SIG-M5 treated with dmso at 0.1 percent for 504 hours (cell line): Measurements from ENCODE around the gene GDNF.
"Not testable (repeated sequence)": the region's sequence is repeated elsewhere in the genome, so short reads cannot be mapped to it uniquely, and the experiment has no call there.

Source experiments
- DNase-seq: peaks from one replicate; lab custom pipeline; 2025; ENCODE audit not compliant: unreplicated experiment; lab: John Stamatoyannopoulos, UW

GDNF gene

DNA sequence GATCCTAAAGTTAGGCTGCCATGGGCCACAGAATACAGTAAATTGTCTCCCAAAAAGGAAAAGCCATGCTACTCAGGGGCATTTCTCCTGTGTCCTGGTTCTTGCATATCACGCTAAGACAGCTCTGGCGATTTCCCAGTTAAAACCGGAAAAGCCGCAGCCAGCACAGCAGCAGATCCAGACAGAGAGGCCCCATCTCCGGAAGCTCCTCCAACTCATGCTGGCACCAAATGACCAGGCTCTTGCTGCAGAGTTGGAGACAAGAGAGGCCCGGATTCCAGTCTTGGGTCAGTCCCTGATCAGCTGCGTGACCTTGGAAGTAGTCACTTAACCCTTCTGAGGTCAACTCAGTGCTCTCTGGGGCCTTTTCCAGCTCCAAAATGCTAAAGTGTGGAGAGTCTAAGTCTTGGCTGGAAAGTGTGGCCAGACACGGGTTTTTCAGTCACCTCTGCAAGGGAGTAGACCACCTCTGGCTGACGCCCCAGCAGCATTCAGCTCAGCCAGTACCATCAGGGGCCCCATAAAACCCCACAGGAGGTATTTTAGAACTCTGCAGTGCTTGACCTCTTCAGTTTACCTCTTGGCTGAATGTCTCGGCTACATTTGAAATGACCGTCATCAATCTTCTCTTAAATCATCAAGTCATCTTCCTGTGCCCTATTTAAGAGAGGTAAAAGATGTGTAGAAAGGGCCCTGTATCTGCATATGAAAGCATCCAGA is 16.2 kb downstream of the GDNF start:
- DNase-seq = no peak

GRCh38 chr5:37816883-37817282 is 23.0 kb downstream of the GDNF start:
- no peak for DNase-seq

GRCh38 chr5:37816331-37816730 is 23.5 kb downstream of the GDNF start:
- DNase-seq = no peak

DNA sequence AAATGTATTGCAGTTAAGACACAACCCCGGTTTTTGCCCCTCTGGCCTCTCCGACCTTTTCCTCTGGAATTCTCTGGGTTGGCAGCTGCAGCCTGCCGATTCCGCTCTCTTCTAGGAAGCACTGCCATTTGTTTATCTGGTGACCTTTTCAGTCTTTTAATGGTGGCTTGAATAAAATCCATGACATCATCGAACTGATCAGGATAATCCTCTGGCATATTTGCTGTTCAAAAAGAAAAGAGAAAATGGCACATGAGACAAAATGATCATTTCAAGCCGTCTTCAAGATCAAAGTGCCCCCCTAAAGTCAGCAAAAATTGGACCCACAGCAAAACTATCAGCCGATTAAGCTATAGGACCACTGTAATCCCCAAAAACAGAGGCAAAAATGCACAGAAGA is 23.9 kb downstream of the GDNF start:
- DNase-seq = no peak

- DNase-seq = no peak
These were observed 25.1 kb downstream of the GDNF start for GRCh38 chr5:37814699-37815098.

GRCh38 chr5:37812365-37812764 is 27.5 kb downstream of the GDNF start:
- no peak for DNase-seq

- no peak for DNase-seq
These were observed 28.0 kb downstream of the GDNF start for GRCh38 chr5:37811866-37812265.

GRCh38 chr5:37810311-37810710 is 29.5 kb downstream of the GDNF start:
- DNase-seq = no peak

DNA sequence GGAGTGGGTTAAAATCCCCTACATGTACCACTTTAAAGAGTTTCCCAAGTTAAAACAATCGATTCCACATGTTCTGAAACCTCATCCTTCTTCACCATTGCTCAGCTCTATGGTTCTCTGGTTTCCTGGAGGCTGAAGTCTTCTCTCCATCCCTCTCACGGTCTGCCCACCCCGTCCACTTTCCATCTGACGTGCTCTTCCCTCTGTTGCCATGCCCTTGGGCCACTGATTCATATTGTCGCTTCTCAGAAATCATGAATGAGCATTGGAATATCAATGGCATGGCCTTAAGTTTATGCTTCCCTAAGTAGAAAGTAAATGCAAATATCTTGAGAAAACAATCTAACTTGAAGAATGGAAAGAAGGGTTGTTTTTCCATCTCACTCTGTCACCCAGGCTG is 30.9 kb downstream of the GDNF start:
- DNase-seq = no peak

DNA sequence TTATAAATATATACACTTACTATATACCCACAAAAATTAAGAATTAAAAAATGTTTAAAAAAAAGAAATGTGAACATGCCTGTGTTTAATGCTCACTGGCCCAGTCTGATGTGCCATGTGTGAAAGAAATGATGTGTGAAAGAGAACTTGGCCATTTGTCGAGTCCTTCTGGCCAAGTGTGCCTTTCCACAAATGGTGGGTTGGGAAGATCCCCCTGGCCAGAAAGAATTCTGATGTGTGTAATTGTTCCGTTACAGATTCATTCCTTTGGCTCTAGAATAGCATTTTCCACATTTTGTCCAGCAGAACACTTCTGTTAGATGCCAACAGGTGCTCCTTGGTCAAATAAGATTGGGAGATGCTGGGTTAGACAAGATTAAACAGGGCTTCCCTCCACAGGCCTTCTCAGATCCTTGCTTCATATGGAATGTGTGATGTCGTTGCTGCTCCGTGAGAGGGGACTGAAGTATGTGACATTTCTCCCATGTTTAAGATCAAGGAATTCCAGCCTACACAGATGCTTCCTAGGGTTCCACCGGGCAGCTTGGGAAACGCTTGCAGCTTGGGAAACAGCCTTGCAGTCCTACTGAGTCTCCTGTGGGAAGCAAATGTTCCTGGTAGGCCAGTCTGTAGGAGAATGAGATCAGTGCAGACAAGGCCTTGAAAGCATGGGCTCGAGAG is 32.1 kb downstream of the GDNF start:
- DNase-seq = no peak

GRCh38 chr5:37807015-37807414 is 32.8 kb downstream of the GDNF start:
- no peak for DNase-seq

GRCh38 chr5:37806476-37806875 is 33.4 kb downstream of the GDNF start:
- DNase-seq = no peak

DNA sequence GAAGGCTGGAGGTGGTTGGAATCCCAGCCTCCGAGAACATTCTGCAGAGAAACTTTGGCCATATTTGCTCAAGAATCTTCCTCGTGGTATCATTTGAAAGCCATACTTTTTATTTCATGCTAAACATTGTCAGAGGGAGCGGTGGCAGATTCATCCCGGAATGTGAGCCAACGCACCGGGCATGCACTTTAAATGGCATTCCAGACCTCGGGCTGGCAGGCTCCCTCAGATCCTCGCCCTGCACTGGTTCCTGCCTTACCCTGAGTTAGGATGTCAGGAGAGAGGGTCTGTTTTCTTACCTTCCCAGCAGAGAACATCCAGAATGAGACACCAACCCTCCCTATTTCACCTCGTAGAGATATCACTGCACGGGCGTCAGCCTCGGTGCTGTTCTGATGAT is 33.8 kb downstream of the GDNF start:
- DNase-seq = no peak

- no peak for DNase-seq
These were observed 35.4 kb downstream of the GDNF start for GRCh38 chr5:37804401-37804800.

DNA sequence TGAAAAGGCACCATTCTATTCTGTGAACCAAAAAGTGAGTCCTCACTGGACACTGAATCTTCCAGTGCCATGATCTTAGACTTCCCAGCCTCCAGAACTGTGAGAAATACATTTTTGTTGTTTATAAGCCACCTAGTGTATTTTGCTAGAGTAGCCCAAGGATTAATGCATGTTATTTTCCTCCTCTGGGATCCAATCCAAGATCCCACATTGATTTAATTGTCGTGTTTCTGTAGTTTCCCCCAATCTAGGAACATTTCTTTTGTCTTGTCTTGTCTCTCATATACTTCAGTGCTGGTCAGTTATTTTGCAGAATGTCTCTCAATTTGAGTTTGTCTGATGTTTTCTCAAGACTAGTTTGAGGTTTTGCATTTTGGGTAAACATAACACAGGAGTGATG is 36.4 kb downstream of the GDNF start:
- DNase-seq = no peak

GRCh38 chr5:37801521-37801920 is 38.3 kb downstream of the GDNF start:
- no peak for DNase-seq

GRCh38 chr5:37799865-37800421 is 39.9 kb downstream of the GDNF start:
- DNase-seq = peak; percentile 60

DNA sequence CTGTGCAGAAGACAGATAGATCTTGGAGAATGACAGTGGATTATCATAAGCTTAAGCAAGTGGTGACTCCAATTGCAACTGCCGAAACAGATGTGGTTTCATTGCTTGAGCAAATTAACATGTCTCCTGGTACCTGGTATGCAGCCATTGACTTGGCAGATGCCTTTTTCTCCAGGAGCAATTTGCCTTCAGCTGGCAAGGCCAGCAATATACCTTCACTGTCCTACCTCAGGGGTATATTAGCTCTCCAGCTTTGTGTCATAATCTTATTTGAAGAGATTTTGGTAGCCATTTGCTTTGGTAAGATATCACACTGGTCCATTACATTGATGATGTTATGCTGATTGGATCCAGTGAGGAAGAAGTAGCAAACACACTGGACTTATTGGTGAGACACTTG is 43.4 kb downstream of the GDNF start:
- not testable (repeated sequence) for DNase-seq

DNA sequence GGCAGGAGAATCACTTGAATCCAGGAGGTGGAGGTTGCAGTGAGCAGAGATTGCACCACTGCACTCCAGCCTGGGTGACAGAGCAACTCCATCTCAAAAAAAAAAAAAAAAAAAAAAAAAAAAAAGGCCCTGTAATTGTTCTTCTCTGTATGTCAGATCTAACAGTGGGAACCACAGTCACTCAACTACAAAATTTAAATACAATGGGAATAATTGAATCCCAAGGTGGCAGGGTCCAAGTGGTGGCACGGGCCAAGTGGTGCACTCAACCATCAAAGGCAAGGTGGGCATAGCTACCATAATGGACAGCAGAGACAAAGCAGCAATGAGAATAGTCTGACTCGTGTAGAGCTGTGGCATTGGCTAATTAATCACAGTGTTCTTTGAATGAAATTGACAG is 44.5 kb downstream of the GDNF start:
- not testable (repeated sequence) for DNase-seq

- peak; percentile 25 for DNase-seq
These were observed 46.7 kb downstream of the GDNF start for GRCh38 chr5:37792975-37793631.

DNA sequence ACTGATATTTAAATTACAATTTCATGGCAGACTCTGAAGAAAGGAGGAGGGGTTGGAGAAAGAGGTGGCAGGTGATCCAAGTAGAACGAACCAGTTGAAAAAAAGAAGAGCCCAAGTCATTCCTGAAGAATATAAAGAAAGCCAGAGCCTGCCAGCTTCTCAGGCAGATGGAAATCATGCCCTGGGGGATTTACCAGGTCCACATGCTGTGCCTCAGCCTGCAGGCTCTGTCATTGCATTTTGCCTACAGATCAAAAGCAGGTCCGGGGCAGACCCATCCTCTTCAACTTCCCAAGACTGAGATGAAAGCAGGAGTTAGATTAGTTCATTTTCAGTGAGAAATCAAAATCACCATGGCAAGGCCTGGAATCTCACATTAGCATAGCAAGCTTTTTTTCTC is 48.5 kb downstream of the GDNF start:
- no peak for DNase-seq

DNA sequence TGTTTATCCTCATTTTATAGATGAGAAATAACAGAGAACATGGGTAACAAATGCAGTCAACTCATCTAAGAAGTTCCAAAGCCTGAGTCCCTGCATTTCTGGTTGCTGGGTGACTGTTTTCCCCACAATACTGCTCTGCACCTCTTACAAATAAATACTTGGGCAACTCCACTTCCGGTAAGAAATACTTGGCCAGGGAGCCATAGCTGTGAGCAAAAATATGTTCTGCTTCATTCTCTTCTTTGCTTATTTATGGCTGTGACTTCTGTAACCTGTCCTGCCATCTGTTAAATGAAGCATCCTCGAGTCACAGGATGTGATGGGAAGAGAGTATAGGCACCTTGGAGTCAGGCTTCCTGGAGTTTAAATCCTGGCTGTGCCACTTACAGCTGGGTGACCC is 49.9 kb downstream of the GDNF start:
- no peak for DNase-seq
